D721Med (cell line): ENCODE results near the gene ZNF197.

Experiments used
- DNase-seq: peaks from one replicate; pipeline ENCODE4 v3.0.0; 2011; ENCODE audit warnings: low spot score; ENCODE audit not compliant: insufficient read length
- FAIRE-seq: peaks from 2 replicates; lab custom pipeline; 2011; peaks lifted over from hg19 to GRCh38; lab: Jason Lieb, UNC
- CTCF ChIP-seq: IDR thresholded peaks from 2 replicates; pipeline ENCODE4 v1.5.1; 2012; ENCODE audit warnings: mild to moderate bottlenecking, control low read depth; ENCODE audit not compliant: insufficient read depth; ENCODE audit errors: missing control alignments

Gene ZNF197

GRCh38 chr3:44601749-44602148 lies 23.1 kb upstream of the ZNF197 start:
- no peak for TF ChIP-seq CTCF
- FAIRE-seq (no peak), DNase-seq (no peak)

- FAIRE-seq = no peak
- no peak for DNase-seq
- TF ChIP-seq CTCF = no peak
These were observed 12.2 kb upstream of the ZNF197 start for GRCh38 chr3:44612678-44613077.

- DNase-seq (no peak), FAIRE-seq (no peak)
- TF ChIP-seq CTCF = no peak
These were observed 3.9 kb downstream of the ZNF197 start for GRCh38 chr3:44628716-44629115.

- FAIRE-seq = no peak
- no peak for DNase-seq
- no peak for TF ChIP-seq CTCF
These were observed 7.4 kb downstream of the ZNF197 start for GRCh38 chr3:44632193-44632592.

GRCh38 chr3:44642337-44642736 lies 17.5 kb downstream of the ZNF197 start:
- no peak for TF ChIP-seq CTCF
- FAIRE-seq (no peak), DNase-seq (no peak)

- no peak for TF ChIP-seq CTCF
- FAIRE-seq = no peak
- no peak for DNase-seq
These were observed 18.2 kb downstream of the ZNF197 start for GRCh38 chr3:44643024-44643423.

- DNase-seq (no peak), FAIRE-seq (no peak)
- TF ChIP-seq CTCF = no peak
These were observed 22.9 kb downstream of the ZNF197 start for GRCh38 chr3:44647771-44648170.
